Spinal cord (tissue), 10 donors: Measurements from ENCODE around the gene RAB6B. TPM values are rescaled to one million over a fixed set of nuclear protein-coding genes. Genes with fewer than 3 reads are reported as not detected.
"Not testable (repeated sequence)": the region's sequence is repeated elsewhere in the genome, so short reads cannot be mapped to it uniquely, and the experiment has no call there.

Source experiments
- DNase-seq, 6 donors: peaks; one replicate each; pipeline versions ENCODE4 v3.0.0 to v3.0.0-alpha.2; 2013 to 2015; ENCODE audit warnings: low spot score in 6 of 6, low read depth in 4 of 6
- H3K27ac ChIP-seq: one replicate; pipeline ENCODE4 v1.5.1; 2013; ENCODE audit warnings: low read depth, low read length, control low read depth
- H3K27me3 ChIP-seq: one replicate; pipeline ENCODE4 v1.6.1; 2013; ENCODE audit warnings: low read length; ENCODE audit not compliant: control insufficient read depth, insufficient read depth
- H3K36me3 ChIP-seq: one replicate; pipeline ENCODE4 v1.6.1; 2013; ENCODE audit warnings: low read length; ENCODE audit not compliant: control insufficient read depth, insufficient read depth
- H3K4me1 ChIP-seq: one replicate; pipeline ENCODE4 v1.6.1; 2013; ENCODE audit warnings: low read length; ENCODE audit not compliant: control insufficient read depth, insufficient read depth
- H3K4me3 ChIP-seq: one replicate; pipeline ENCODE4 v1.5.1; 2013; ENCODE audit warnings: low read depth, low read length, control low read depth
- H3K9me3 ChIP-seq: one replicate; pipeline ENCODE4 v1.6.1; 2013; ENCODE audit warnings: low read length; ENCODE audit not compliant: control insufficient read depth, insufficient read depth
- WGBS: methylation state at CpG from one replicate; pipeline ENCODE4 v1.1.5; 2013; ENCODE audit warnings: missing lambda C conversion rate; ENCODE audit not compliant: insufficient coverage; 5-methylcytosine and 5-hydroxymethylcytosine counted together
- polyA plus RNA-seq, 2 donors: library from polyadenylated mRNA; unstranded; fragments of 120-200 nt; gene quantifications; one replicate each; pipeline ENCODE4 v1.2.1, GENCODE V29; 2013; ENCODE audit not compliant: insufficient read length in 2 of 2
- total RNA-seq, 2 donors: library from RNA; depleted of rRNA in 1 of 2; stranded (reverse); fragments of 120-200 nt in 1 of 2; fragments of >200 nt in 1 of 2; gene quantifications; one replicate each; pipeline versions ENCODE4 v1.2.3 to v1.2.4, GENCODE V29; 2013 to 2014
- donor health status: healthy.

RAB6B gene
- total and polyA plus RNA-seq, 4 donors: 38.3 to 226 (median 191) TPM

DNA sequence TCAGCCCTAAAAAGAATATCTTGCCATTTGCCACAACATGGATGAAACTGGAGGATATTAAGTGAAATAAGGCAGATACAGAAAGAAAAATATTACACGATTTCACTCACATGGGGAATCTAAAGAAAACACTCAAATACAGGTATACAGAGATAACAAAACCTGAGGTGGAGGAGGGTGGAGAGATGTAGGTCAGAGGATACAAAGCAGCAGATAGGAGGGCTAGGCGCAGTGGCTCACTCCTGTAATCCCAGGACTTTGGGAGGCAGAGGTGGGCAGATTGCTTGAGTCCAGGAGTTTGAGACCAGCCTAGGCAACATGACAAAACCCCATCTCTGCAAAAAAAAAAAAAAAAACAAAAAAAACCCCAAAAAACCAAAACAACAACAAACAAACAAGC is 113.2 kb downstream of the RAB6B start:
- Histone ChIP-seq H3K9me3 (no peaks in the 10 kb centered on the region), H3K4me1 (no peaks in the 10 kb centered on the region), H3K27me3 (no peaks in the 10 kb centered on the region), H3K4me3 (no peak overlapping the region), H3K27ac (no peak overlapping the region), H3K36me3 (no peaks in the 10 kb centered on the region)
- no peak for DNase-seq
- 80% methylated on average over 1 of the region's 2 CpGs for WGBS

DNA sequence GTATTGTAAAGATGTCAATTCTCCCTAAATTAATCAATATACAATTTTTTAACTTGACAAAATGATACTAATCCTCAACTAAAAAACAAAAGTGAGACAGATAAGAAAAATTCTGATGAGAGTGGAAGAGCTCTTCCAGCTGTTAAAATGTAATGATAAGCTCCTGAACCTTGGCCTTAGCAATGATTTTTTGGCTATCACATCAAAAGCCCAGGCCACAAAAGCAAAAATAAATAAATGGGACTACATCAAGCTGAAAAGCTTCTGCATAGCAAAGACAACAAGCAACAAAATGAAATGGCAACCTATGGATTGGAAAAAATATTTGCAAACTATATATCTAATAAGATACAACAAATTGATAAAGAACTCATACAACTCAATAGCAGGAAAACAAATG is 114.1 kb downstream of the RAB6B start:
- no peak for DNase-seq
- Histone ChIP-seq H3K4me1 (no peaks in the 10 kb centered on the region), H3K4me3 (no peak overlapping the region), H3K36me3 (no peaks in the 10 kb centered on the region), H3K27ac (no peak overlapping the region), H3K27me3 (no peaks in the 10 kb centered on the region), H3K9me3 (no peaks in the 10 kb centered on the region)

DNA sequence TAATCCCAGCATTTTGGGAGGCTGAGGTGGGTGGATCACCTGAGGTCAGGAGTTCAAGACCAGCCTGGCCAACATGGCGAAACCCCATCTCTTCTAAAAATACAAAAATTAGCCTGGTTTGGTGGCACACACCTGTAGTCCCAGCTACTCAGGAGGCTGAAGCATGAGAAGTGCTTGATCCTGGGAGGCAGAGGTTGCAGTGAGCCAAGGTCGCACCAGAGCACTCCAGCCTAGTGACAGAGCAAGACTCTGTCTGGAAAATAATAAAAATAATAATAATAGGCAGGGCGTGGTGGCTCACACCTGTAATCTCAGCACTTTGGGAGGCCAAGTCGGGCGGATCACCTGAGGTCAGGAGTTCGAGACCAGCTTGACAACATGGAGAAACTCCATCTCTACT is 114.9 kb downstream of the RAB6B start:
- H3K27ac ChIP-seq, H3K36me3 ChIP-seq, H3K9me3 ChIP-seq, H3K27me3 ChIP-seq, DNase-seq, H3K4me1 ChIP-seq, H3K4me3 ChIP-seq: not testable (repeated sequence)
- WGBS: 94% methylated on average over 3 of the region's 6 CpGs

DNA sequence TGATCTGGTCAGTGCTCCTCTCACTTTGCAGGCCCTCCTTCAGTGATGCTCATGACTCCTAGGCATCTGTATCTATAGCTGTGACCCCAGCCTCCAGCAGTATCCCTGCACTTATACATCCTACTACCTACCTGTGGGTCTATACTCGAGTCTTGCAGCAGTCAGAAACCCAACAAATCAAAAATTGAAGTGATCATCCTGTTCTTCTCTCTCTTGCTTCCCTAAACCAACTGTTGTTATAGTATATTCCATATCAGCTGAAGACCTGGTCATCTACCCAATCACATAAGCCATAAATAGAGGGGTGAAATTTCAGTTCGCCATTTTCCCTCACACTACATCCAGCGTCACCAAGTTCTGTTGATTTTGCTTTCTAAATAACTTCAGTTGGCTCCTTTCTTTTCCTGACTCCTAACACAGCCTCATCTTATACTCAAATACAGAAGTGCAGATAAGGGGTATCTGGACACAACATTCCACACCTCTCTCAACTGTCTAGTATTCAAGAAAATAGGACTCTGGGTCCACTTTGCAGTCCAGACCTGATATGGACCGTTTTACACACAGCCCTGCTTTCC is 116.0 kb downstream of the RAB6B start:
- Histone ChIP-seq H3K9me3 (no peaks in the 10 kb centered on the region), H3K4me1 (no peaks in the 10 kb centered on the region), H3K27ac (no peak overlapping the region), H3K36me3 (peaks cover 7% of the 10 kb centered on the region), H3K27me3 (no peaks in the 10 kb centered on the region), H3K4me3 (no peak overlapping the region)
- WGBS: 59% methylated on average over 2 of the region's 4 CpGs
- no peak for DNase-seq

DNA sequence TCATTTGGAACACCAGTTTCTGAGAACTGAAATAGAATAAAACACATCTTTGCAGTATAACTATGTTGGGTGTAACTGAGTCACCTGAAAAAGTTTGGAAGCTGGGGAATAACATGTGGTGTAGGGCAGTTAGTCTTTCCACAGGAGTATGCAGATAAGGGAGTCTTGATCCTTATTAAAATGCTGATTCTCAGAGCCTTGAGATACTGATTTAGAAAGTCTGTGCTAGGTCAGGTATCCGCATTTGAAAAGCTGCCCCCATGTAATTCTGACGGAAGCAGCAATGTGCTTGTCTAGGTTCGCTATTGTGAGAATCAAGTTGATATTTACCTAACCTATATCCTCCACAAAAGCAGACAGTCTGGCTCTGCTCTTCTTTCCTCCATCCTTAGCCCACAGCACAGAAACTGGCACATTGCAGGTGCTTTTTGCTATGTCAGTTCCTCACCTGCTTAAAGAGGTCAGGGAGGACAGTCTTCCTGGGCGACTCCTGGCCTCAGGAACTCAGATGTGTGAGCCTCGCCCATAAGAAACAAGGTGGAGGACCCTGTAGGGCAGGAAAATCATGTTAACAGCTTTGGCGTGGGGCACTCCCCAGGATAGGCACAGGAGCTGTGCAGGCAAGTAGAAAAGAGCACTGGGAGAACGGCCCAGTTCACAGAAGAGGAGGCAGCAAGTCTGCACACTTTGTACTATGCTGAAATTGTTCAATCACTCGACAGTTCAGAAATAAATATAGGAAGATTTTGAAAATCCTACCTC is 117.7 kb downstream of the RAB6B start:
- Histone ChIP-seq H3K9me3 (no peaks in the 10 kb centered on the region), H3K4me1 (no peaks in the 10 kb centered on the region), H3K27me3 (no peaks in the 10 kb centered on the region), H3K4me3 (no peak overlapping the region), H3K36me3 (peaks cover 9% of the 10 kb centered on the region), H3K27ac (no peak overlapping the region)
- no peak for DNase-seq
- WGBS: 83% methylated on average over 5 of the region's 8 CpGs

DNA sequence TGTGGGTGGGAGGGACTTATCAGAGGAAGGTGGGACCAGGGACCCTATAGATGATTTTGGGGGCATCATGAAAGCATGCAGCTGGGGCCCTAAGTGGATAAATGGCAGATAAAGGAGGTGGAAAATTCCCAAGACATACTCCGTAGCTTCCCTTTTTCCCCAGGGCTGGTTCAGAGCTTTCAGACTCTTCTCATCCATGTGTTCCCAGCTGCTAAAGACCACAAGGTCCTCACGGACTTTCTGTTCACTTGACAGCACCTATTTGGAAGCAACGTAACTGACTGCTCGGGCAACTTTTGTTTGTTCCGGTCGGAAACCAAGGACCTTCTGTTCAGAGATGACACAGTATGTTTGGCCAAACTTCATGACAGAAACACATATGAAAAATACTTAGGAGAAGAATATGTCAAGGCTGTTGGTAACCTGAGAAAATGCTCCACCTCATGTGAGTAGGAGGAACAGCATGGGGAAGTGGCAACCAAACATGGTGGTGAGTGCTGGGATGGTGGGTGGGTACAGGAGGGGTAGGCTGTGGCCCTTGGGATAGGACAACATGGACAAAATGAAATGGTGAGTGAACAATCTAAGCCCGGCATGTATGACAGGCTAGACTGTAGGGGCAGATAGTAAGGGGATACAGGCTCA is 118.8 kb downstream of the RAB6B start:
- H3K4me3 ChIP-seq: no peak overlapping the region
- no peaks in the 10 kb centered on the region for H3K27me3 ChIP-seq
- H3K9me3 ChIP-seq: no peaks in the 10 kb centered on the region
- H3K36me3 ChIP-seq: peaks cover 9% of the 10 kb centered on the region
- no peak overlapping the region for H3K27ac ChIP-seq
- WGBS: 98% methylated on average over 6 of the region's 7 CpGs
- no peaks in the 10 kb centered on the region for H3K4me1 ChIP-seq
- DNase-seq: no peak

DNA sequence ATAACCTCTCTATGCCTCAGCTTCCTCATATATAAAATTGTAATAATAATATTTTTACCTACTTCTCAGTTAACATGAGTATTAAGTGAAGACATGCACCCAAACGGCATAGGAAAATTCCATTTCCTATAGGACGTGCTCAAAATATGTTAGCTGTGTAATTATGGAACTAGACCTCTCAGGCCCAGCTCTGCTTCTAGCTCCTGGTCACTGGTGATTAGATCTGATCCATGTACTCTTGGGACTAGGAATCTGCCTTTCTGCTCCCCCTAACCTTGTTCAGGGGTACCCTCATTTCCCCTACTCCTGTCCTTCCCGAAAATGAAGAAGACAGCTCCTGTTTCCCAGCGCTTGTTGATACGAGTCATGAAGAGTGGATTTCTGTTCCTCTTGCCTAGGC is 119.8 kb downstream of the RAB6B start:
- no peaks in the 10 kb centered on the region for H3K27me3 ChIP-seq
- 91% methylated on average over 5 of the region's 5 CpGs for WGBS
- H3K27ac ChIP-seq: no peak overlapping the region
- peaks cover 13% of the 10 kb centered on the region for H3K36me3 ChIP-seq
- no peaks in the 10 kb centered on the region for H3K4me1 ChIP-seq
- no peaks in the 10 kb centered on the region for H3K9me3 ChIP-seq
- DNase-seq: no peak
- H3K4me3 ChIP-seq: no peak overlapping the region

DNA sequence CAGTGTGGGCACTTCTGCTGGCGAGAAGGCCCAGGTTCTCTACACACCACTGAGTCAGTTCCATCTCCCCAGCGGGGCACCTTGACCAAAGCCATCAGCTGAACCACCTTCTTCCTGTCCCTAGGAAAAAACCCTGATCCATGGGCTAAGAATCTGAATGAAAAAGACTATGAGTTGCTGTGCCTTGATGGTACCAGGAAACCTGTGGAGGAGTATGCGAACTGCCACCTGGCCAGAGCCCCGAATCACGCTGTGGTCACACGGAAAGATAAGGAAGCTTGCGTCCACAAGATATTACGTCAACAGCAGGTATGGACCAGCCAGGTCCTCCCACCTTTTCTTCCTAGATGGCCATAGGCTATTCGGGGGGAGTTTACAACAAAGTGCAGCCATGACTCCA is 120.4 kb downstream of the RAB6B start:
- Histone ChIP-seq H3K36me3 (peaks cover 18% of the 10 kb centered on the region), H3K9me3 (no peaks in the 10 kb centered on the region)
- 97% methylated on average over 7 of the region's 9 CpGs for WGBS

More for the DNA sequence above, 120.4 kb downstream of the RAB6B start:
- DNase-seq: no peak
- Histone ChIP-seq H3K4me3 (no peak overlapping the region), H3K4me1 (no peaks in the 10 kb centered on the region), H3K27ac (no peak overlapping the region), H3K27me3 (no peaks in the 10 kb centered on the region)
